Activated CD4-positive, alpha-beta T cell treated with anti-CD3 and anti-CD28 coated beads, Interleukin-2, Interleukin-6, amounts not matched to agents 100 ng/mL and 50 ng/mL, durations not matched to agents 16 hours and 8 hours (primary cell): ENCODE measurements around the gene ZFR2.

Source experiments
- DNase-seq: peaks from one replicate; pipeline ENCODE4 v3.0.0-alpha.2; 2020

The ZFR2 gene

GRCh38 chr19:3810708-3811355, 58.0 kb downstream of the ZFR2 start:
- DNase-seq: no peak

GRCh38 chr19:3809881-3810707, 58.7 kb downstream of the ZFR2 start:
- DNase-seq: no peak

GRCh38 chr19:3808420-3809143, 60.3 kb downstream of the ZFR2 start:
- DNase-seq: no peak

GRCh38 chr19:3807574-3808354, 61.1 kb downstream of the ZFR2 start:
- no peak for DNase-seq

GRCh38 chr19:3807131-3807480, 61.7 kb downstream of the ZFR2 start:
- DNase-seq: no peak

- DNase-seq: no peak
These were observed 63.0 kb downstream of the ZFR2 start for GRCh38 chr19:3805859-3806258.

- DNase-seq: no peak
These were observed 64.4 kb downstream of the ZFR2 start for GRCh38 chr19:3804429-3804828.

GRCh38 chr19:3803986-3804385, 64.9 kb downstream of the ZFR2 start:
- no peak for DNase-seq

- no peak for DNase-seq
These were observed 65.5 kb downstream of the ZFR2 start for GRCh38 chr19:3803114-3803888.

GRCh38 chr19:3801412-3802096, 67.3 kb downstream of the ZFR2 start:
- peak; percentile 63 for DNase-seq

GRCh38 chr19:3800996-3801395, 67.8 kb downstream of the ZFR2 start:
- no peak for DNase-seq

- peak; percentile 47 for DNase-seq
These were observed 70.7 kb downstream of the ZFR2 start for GRCh38 chr19:3798137-3798536.

- no peak for DNase-seq
These were observed 72.5 kb downstream of the ZFR2 start for GRCh38 chr19:3796358-3796757.

- DNase-seq: no peak
These were observed 75.0 kb downstream of the ZFR2 start for GRCh38 chr19:3793799-3794198.

GRCh38 chr19:3792114-3792513, 76.7 kb downstream of the ZFR2 start:
- DNase-seq: no peak

- no peak for DNase-seq
These were observed 77.9 kb downstream of the ZFR2 start for GRCh38 chr19:3790941-3791340.

- no peak for DNase-seq
These were observed 78.6 kb downstream of the ZFR2 start for GRCh38 chr19:3790209-3790734.

- no peak for DNase-seq
These were observed 79.7 kb downstream of the ZFR2 start for GRCh38 chr19:3788996-3789778.

- no peak for DNase-seq
These were observed 82.7 kb downstream of the ZFR2 start, which contains the start of gene MATK for GRCh38 chr19:3785938-3786824. MATK (minus strand) TSS chr19:3786381; CDS start chr19:3785135, 1,246 bp downstream.
